SK-N-SH treated with all-trans-retinoic acid at 6 μM for 48 hours (cell line): ENCODE measurements around the gene CRYBB2.

Source experiments
- ATAC-seq: fragments of 200-7000 bp; cut with Tn5 transposase; 3 replicates; pipeline ENCODE4 v1.9.1; 2020; ENCODE audit warnings: mild to moderate bottlenecking, moderate library complexity
- ARNTL ChIP-seq: fragments of 450-650 bp; formaldehyde crosslinking; IDR thresholded peaks from 2 replicates; pipeline ENCODE4 v1.5.0; 2020; ENCODE audit warnings: low read depth, mild to moderate bottlenecking, moderate library complexity, borderline replicate concordance
- BACH2 ChIP-seq: fragments of 250-450 bp; sonication (Bioruptor Pico); IDR thresholded peaks from 2 replicates; pipeline ENCODE4 v1.9.0; 2021; ENCODE audit warnings: mild to moderate bottlenecking, borderline replicate concordance
- CREB5 ChIP-seq: fragments of 250-450 bp; sonication (Bioruptor Pico); IDR thresholded peaks from 2 replicates; pipeline ENCODE4 v1.5.1; 2020; ENCODE audit warnings: low read depth, mild to moderate bottlenecking, moderate library complexity
- CSDC2 ChIP-seq: fragments of 250-450 bp; sonication (Bioruptor Pico); IDR thresholded peaks from 2 replicates; pipeline ENCODE4 v1.5.0; 2020; ENCODE audit warnings: mild to moderate bottlenecking, moderate library complexity
- ESRRG ChIP-seq: fragments of 250-450 bp; sonication (Bioruptor Pico); IDR thresholded peaks from 2 replicates; pipeline ENCODE4 v1.6.1; 2021; ENCODE audit warnings: mild to moderate bottlenecking
- GLIS3 ChIP-seq: fragments of 250-450 bp; sonication (Bioruptor Pico); IDR thresholded peaks from 2 replicates; pipeline ENCODE4 v1.5.0; 2020; ENCODE audit warnings: mild to moderate bottlenecking, moderate library complexity
- ISL1 ChIP-seq: fragments of 250-450 bp; sonication (Bioruptor Pico); IDR thresholded peaks from 2 replicates; pipeline ENCODE4 v2.1.2; 2022; ENCODE audit warnings: mild to moderate bottlenecking, moderate library complexity
- PATZ1 ChIP-seq: fragments of 250-450 bp; sonication (Bioruptor Pico); IDR thresholded peaks from 2 replicates; pipeline ENCODE4 v1.8.0; 2020; ENCODE audit warnings: mild to moderate bottlenecking, moderate library complexity, borderline replicate concordance
- POU6F1 ChIP-seq: fragments of 250-450 bp; sonication (Bioruptor Pico); IDR thresholded peaks from 2 replicates; pipeline ENCODE4 v1.8.0; 2021; ENCODE audit warnings: low read depth, mild to moderate bottlenecking, moderate library complexity, borderline replicate concordance
- RARB ChIP-seq: fragments of 250-450 bp; sonication (Bioruptor Pico); IDR thresholded peaks from 2 replicates; pipeline ENCODE4 v1.8.0; 2021; ENCODE audit warnings: mild to moderate bottlenecking, moderate library complexity
- SNAI2 ChIP-seq: fragments of 250-450 bp; sonication (Bioruptor Pico); IDR thresholded peaks from 2 replicates; pipeline ENCODE4 v1.5.0; 2020; ENCODE audit warnings: mild to moderate bottlenecking, moderate library complexity
- TCF4 ChIP-seq: fragments of 250-450 bp; sonication (Bioruptor Pico); IDR thresholded peaks from 2 replicates; pipeline ENCODE4 v1.8.0; 2021; ENCODE audit warnings: mild to moderate bottlenecking, moderate library complexity, borderline replicate concordance
- TSHZ2 ChIP-seq: fragments of 250-450 bp; sonication (Bioruptor Pico); IDR thresholded peaks from 2 replicates; pipeline ENCODE4 v1.5.0; 2020; ENCODE audit warnings: mild to moderate bottlenecking, moderate library complexity
- ZC3H10 ChIP-seq: fragments of 250-450 bp; sonication (Bioruptor Pico); IDR thresholded peaks from 2 replicates; pipeline ENCODE4 v1.5.1; 2021; ENCODE audit warnings: mild to moderate bottlenecking, moderate library complexity
- ZFP30 ChIP-seq: fragments of 450-650 bp; formaldehyde crosslinking; IDR thresholded peaks from 2 replicates; pipeline ENCODE4 v1.5.0; 2022; ENCODE audit warnings: mild to moderate bottlenecking, moderate library complexity
- ZNF565 ChIP-seq: fragments of 450-650 bp; formaldehyde crosslinking; conservative IDR thresholded peaks from 2 replicates; pipeline ENCODE4 v1.5.0; 2020; ENCODE audit warnings: low read depth, mild to moderate bottlenecking, moderate library complexity
- ZNF70 ChIP-seq: fragments of 450-650 bp; formaldehyde crosslinking; IDR thresholded peaks from 2 replicates; pipeline ENCODE4 v1.5.0; 2020; ENCODE audit warnings: mild to moderate bottlenecking, moderate library complexity

Gene CRYBB2

GRCh38 chr22:25197340-25197739 is 22.1 kb upstream of the CRYBB2 start:
- ATAC-seq = no peak
- TF ChIP-seq ESRRG = no peak
- no peak for TF ChIP-seq CSDC2 (CRISPR knock-in tag)
- no peak for TF ChIP-seq ZNF565 (CRISPR knock-in tag)
- TF ChIP-seq CREB5 (CRISPR knock-in tag) = no peak
- no peak for TF ChIP-seq ZNF70 (CRISPR knock-in tag)
- no peak for TF ChIP-seq BACH2 (CRISPR knock-in tag)
- no peak for TF ChIP-seq ZC3H10 (CRISPR knock-in tag)
- no peak for TF ChIP-seq ARNTL (CRISPR knock-in tag)
- no peak for TF ChIP-seq POU6F1 (CRISPR knock-in tag)

- ATAC-seq = no peak
- no peak for TF ChIP-seq ZFP30 (CRISPR knock-in tag)
- TF ChIP-seq ISL1 (CRISPR knock-in tag) = no peak
- no peak for TF ChIP-seq TCF4
- no peak for TF ChIP-seq ZNF565 (CRISPR knock-in tag)
- TF ChIP-seq ESRRG = no peak
- TF ChIP-seq ZC3H10 (CRISPR knock-in tag) = no peak
- no peak for TF ChIP-seq RARB
- no peak for TF ChIP-seq CREB5 (CRISPR knock-in tag)
- no peak for TF ChIP-seq POU6F1 (CRISPR knock-in tag)
- no peak for TF ChIP-seq PATZ1
- no peak for TF ChIP-seq BACH2 (CRISPR knock-in tag)
- no peak for TF ChIP-seq TSHZ2 (CRISPR knock-in tag)
- no peak for TF ChIP-seq ARNTL (CRISPR knock-in tag)
- TF ChIP-seq SNAI2 (CRISPR knock-in tag) = no peak
- TF ChIP-seq GLIS3 = no peak
- no peak for TF ChIP-seq CSDC2 (CRISPR knock-in tag)
- no peak for TF ChIP-seq ZNF70 (CRISPR knock-in tag)
- TF ChIP-seq, all 23 proteins: peak for 0
Observed at GRCh38 chr22:25199731-25200520, 19.5 kb upstream of the CRYBB2 start, which contains the start of gene CRYBB3. CRYBB3 (plus strand) TSS chr22:25199858; CDS start chr22:25201397, 1,539 bp downstream.

- no peak for TF ChIP-seq ZFP30 (CRISPR knock-in tag)
- ATAC-seq = no peak
Observed at GRCh38 chr22:25200967-25201366, 18.5 kb upstream of the CRYBB2 start.
